Ovary (tissue), 9 donors: ENCODE measurements around the gene RBM20. TPM values are rescaled to one million over a fixed set of nuclear protein-coding genes. Genes with fewer than 3 reads are reported as not detected.
"Not testable (repeated sequence)": the region's sequence is repeated elsewhere in the genome, so short reads cannot be mapped to it uniquely, and the experiment has no call there.

Source experiments
- DNase-seq, 5 donors: peaks; one replicate each; pipeline ENCODE4 v3.0.0-alpha.2; 2019 to 2020
- H3K27ac ChIP-seq, 2 donors: fragments of 200-600 bp; one replicate each; pipeline versions ENCODE4 v1.5.1 to v1.8.0; 2019 to 2022
- H3K27me3 ChIP-seq: fragments of 200-600 bp; one replicate; pipeline ENCODE4 v1.8.0; 2022
- H3K36me3 ChIP-seq: fragments of 200-600 bp; sonication (generic); one replicate; pipeline ENCODE4 v1.5.1; 2019
- H3K4me1 ChIP-seq: one replicate; pipeline ENCODE4 v1.8.1; 2013; ENCODE audit warnings: mild to moderate bottlenecking, moderate library complexity; ENCODE audit not compliant: insufficient read depth
- H3K4me3 ChIP-seq: fragments of 200-600 bp; sonication (generic); one replicate; pipeline ENCODE4 v1.5.1; 2017
- H3K9me3 ChIP-seq, 2 donors: fragments of 200-600 bp in 1 of 2; sonication (generic) in 1 of 2; one replicate each; pipeline versions ENCODE4 v1.5.1 to v1.8.1; 2013 to 2019; ENCODE audit warnings: mild to moderate bottlenecking in 1 of 2, moderate library complexity in 1 of 2
- CTCF ChIP-seq, 3 donors: fragments of 450-650 bp in 2 of 3; fragments of 200-600 bp in 1 of 3; IDR thresholded peaks; one replicate each; pipeline versions ENCODE4 v1.5.1 to v1.8.0; 2016 to 2022; ENCODE audit warnings: antibody characterized with exemption in 3 of 3, mild to moderate bottlenecking in 1 of 3
- EP300 ChIP-seq: sonication (generic); formaldehyde crosslinking; IDR thresholded peaks from one replicate; pipeline ENCODE4 v1.6.1; 2017; ENCODE audit warnings: antibody characterized with exemption
- POLR2A ChIP-seq: fragments of 450-650 bp; IDR thresholded peaks from one replicate; pipeline ENCODE4 v1.6.1; 2017; ENCODE audit warnings: antibody characterized with exemption, mild to moderate bottlenecking, moderate library complexity
- WGBS, 3 donors: extraction: QIAGEN DNeasy Blood & Tissue Kit in 1 of 3; methylation state at CpG; one replicate each; pipeline versions ENCODE4 v1.1.5 to v1.1.7; 2013 to 2017; 5-methylcytosine and 5-hydroxymethylcytosine counted together
- intact Hi-C, 4 donors: fragments of 100-400 bp; cut with DNase I; formaldehyde crosslinking; loops; one replicate each; pipeline versions ENCODE4 v1.11.0 to v1.15.1; 2022 to 2023
- polyA plus RNA-seq, 2 donors: library from polyadenylated mRNA; stranded (reverse); fragments of 200-250 nt in 1 of 2; fragments of 350-450 nt in 1 of 2; fragmentation: Illumina TruSeq in 1 of 2; extraction: RNeasy Lipid Tissue Mini Kit (QIAGEN cat#74804) in 1 of 2; gene quantifications; one replicate each; pipeline ENCODE4 v1.2.3, GENCODE V29; 2013 to 2014
- total RNA-seq, 7 donors: library from RNA; depleted of rRNA in 2 of 7; stranded (reverse); fragments of >200 nt in 2 of 7; fragmentation: NEBNext Ultra II Directional in 3 of 7; extraction: Animal tissue kit (Norgen Biotek cat#: 25700) in 3 of 7; gene quantifications; one replicate each; pipeline versions ENCODE4 v1.1.0 to v1.2.4, GENCODE V29; 2016 to 2023
- donor health status: DM: no; HTN: no; CAD: no; lungs with moderate emphysema.
- donor health status: DM: no; HTN: no; CAD: no.
- donor health status: Bipolar disorder and iron deficiency.
- donor health status: DM: yes; HTN: yes; CAD: no.
- donor health status: DM: no; HTN: no; CAD: no.
- donor health status: DM: yes; HTN: yes; CAD: no.

Gene RBM20
- total and polyA plus RNA-seq, 9 donors: 0.96 to 4.9 (median 3.6) TPM

- Histone ChIP-seq H3K27me3 (no peaks in the 10 kb centered on the region), H3K4me1 (no peaks in the 10 kb centered on the region), H3K9me3 (no peaks in the 10 kb centered on the region), H3K4me3 (no peak overlapping the region), H3K36me3 (no peaks in the 10 kb centered on the region), H3K27ac (no peak overlapping the region)
- 60 to 64% (median 62%) methylated on average over 10 of the region's 10 CpGs for WGBS, 3 donors
- intact Hi-C loops: no loop called here
- no peak for TF ChIP-seq CTCF (IDR thresholded peaks at IDR 0.05)
- no peak for TF ChIP-seq EP300
- no peak for TF ChIP-seq POLR2A
- DNase-seq: no peak
Observed at GRCh38 chr10:110700947-110701616, 56.9 kb downstream of the RBM20 start.

GRCh38 chr10:110701617-110701971, 57.5 kb downstream of the RBM20 start:
- WGBS, 3 donors: 52 to 72% (median 66%) methylated on average over 3 of the region's 3 CpGs
- intact Hi-C loops: no loop called here
- no peak overlapping the region for H3K27ac ChIP-seq
- H3K4me3 ChIP-seq: no peak overlapping the region
- no peaks in the 10 kb centered on the region for H3K36me3 ChIP-seq
- no peaks in the 10 kb centered on the region for H3K27me3 ChIP-seq
- DNase-seq: no peak
- no peaks in the 10 kb centered on the region for H3K4me1 ChIP-seq
- TF ChIP-seq POLR2A (no peak), CTCF (IDR thresholded peaks at IDR 0.05) (no peak), EP300 (no peak)
- H3K9me3 ChIP-seq: no peaks in the 10 kb centered on the region

- Histone ChIP-seq H3K27me3 (no peaks in the 10 kb centered on the region), H3K4me3 (no peak overlapping the region), H3K9me3 (no peaks in the 10 kb centered on the region), H3K36me3 (no peaks in the 10 kb centered on the region), H3K27ac (no peak overlapping the region), H3K4me1 (no peaks in the 10 kb centered on the region)
- no peak for DNase-seq
- TF ChIP-seq POLR2A: no peak
- no peak for TF ChIP-seq EP300
- no peak for TF ChIP-seq CTCF (IDR thresholded peaks at IDR 0.05)
- intact Hi-C loops: no loop called here
Observed at GRCh38 chr10:110704070-110704469, 59.9 kb downstream of the RBM20 start.

- H3K9me3 ChIP-seq: no peaks in the 10 kb centered on the region
- TF ChIP-seq POLR2A: no peak
- TF ChIP-seq CTCF (IDR thresholded peaks at IDR 0.05): no peak
- no peak for TF ChIP-seq EP300
- H3K27me3 ChIP-seq: no peaks in the 10 kb centered on the region
- WGBS, 3 donors: 87 to 93% (median 89%) methylated on average over 5 of the region's 5 CpGs
- H3K27ac ChIP-seq: no peak overlapping the region
- H3K4me1 ChIP-seq: no peaks in the 10 kb centered on the region
- H3K36me3 ChIP-seq: no peaks in the 10 kb centered on the region
- DNase-seq: no peak
- intact Hi-C loops: no loop called here
- H3K4me3 ChIP-seq: no peak overlapping the region
Observed at GRCh38 chr10:110704906-110705476, 60.9 kb downstream of the RBM20 start.

- H3K9me3 ChIP-seq, DNase-seq, H3K4me1 ChIP-seq, H3K36me3 ChIP-seq, intact Hi-C loops, H3K4me3 ChIP-seq, H3K27me3 ChIP-seq, H3K27ac ChIP-seq: not testable (repeated sequence)
- 75 to 83% (median 80%) methylated on average over 4 of the region's 4 CpGs for WGBS, 3 donors
Observed at GRCh38 chr10:110705596-110705995, 61.5 kb downstream of the RBM20 start.
